Fibroblast of lung (primary cell): ENCODE measurements around the gene MYBBP1A.

ENCODE experiments used
- CTCF ChIP-seq, 2 donors: IDR thresholded peaks in 1 of 2; conservative IDR thresholded peaks in 1 of 2; 1 replicate in 1 of 2; 2 replicates in 1 of 2; pipeline ENCODE4 v1.5.1; 2011 to 2012; ENCODE audit warnings: low read length in 2 of 2, control low read depth in 1 of 2, inconsistent platforms in 1 of 2, low read depth in 1 of 2, mild to moderate bottlenecking in 1 of 2
- EZH2 ChIP-seq: IDR thresholded peaks from 2 replicates; pipeline ENCODE4 v1.5.1; 2012; ENCODE audit warnings: low read length, control low read depth, mild to moderate bottlenecking; ENCODE audit errors: missing control alignments

- TF ChIP-seq EZH2 (no peak), CTCF (conservative IDR thresholded peaks at IDR 0.05 in 1 of 2, IDR thresholded peaks at IDR 0.05 in 1 of 2; ENCODE audit: low read depth in 1 of 2, low read length in 2 of 2) (peak; percentile 87 to 90)
Observed at GRCh38 chr17:4565209-4566141, 10.3 kb upstream of the MYBBP1A start.
